Left ventricle myocardium superior (tissue), 1 donor: ENCODE results near the gene SLAMF6. TPM values are rescaled to one million over a fixed set of nuclear protein-coding genes. Genes with fewer than 3 reads are reported as not detected.
"Not testable (repeated sequence)": the region's sequence is repeated elsewhere in the genome, so short reads cannot be mapped to it uniquely, and the experiment has no call there.

Source experiments
- ATAC-seq: fragments of 200-7000 bp; cut with Tn5 transposase; one replicate; pipeline ENCODE4 v1.9.1; 2020; ENCODE audit warnings: mild to moderate bottlenecking, moderate library complexity
- DNase-seq: peaks from one replicate; pipeline ENCODE4 v3.0.0-alpha.2; 2020
- intact Hi-C: fragments of 100-400 bp; cut with micrococcal nuclease; formaldehyde crosslinking; loops from one replicate; pipeline ENCODE4 v1.11.0; 2022
- total RNA-seq: library from RNA; stranded (reverse); fragmentation: NEBNext Ultra II Directional; extraction: Animal tissue kit (Norgen Biotek cat#: 25700); gene quantifications from one replicate; pipeline ENCODE4 v1.2.1, GENCODE V29; 2021
- donor health status: DM: no; HTN: yes; CAD: no; lungs with severe emphysema.

Gene SLAMF6
- total RNA-seq, 1 donor from 2014 or later, result 0.59 TPM

- DNase-seq (no peak), ATAC-seq (no peak)
- intact Hi-C loops, result no loop called here
Measured at GRCh38 chr1:160520582-160520981, 2.5 kb downstream of the SLAMF6 start.

GRCh38 chr1:160519642-160520435 lies 3.2 kb downstream of the SLAMF6 start:
- no peak for ATAC-seq
- DNase-seq, result no peak
- intact Hi-C loops, result no loop called here

DNA sequence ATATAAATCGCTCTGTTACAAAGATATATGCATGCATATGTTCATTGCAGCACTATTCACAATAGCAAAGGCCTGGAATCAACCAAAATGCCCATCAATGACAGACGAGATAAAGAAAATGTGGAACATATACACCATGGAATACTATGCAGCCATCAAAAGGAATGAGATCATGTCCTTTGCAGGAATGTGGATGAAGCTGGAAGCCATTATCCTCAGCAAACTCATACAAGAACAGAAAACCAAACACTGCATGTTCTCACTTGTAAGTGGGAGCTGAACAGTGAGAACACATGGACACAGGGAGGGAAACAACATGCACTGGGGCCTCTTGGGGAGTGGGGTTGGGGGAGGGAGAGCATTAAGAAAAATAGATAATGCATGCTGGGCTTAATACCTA lies 5.5 kb downstream of the SLAMF6 start:
- DNase-seq, intact Hi-C loops, ATAC-seq: not testable (repeated sequence)

GRCh38 chr1:160515908-160516307 lies 7.1 kb downstream of the SLAMF6 start:
- intact Hi-C loops, DNase-seq, ATAC-seq: not testable (repeated sequence)

GRCh38 chr1:160504651-160505050 lies 18.4 kb downstream of the SLAMF6 start:
- ATAC-seq (no peak), DNase-seq (no peak)
- intact Hi-C loops, result no loop called here

DNA sequence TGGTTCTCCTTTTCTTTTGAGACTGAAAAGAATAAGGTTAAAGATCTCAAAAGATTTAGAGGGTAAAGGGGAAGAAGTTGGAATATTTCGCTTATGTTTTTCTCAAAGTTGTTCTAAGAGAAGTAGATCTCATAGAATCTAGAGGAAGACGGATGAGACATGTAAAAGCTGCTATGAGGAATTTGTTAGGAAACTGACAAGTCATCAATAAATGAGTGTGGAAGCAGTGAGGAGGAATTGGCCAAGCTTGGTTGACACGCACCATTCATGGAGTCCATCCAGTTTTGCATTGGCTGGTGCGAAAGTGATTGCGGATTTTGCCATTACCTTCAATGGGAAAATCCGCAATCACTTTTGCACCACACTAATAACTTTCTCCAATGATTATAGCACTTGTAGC lies 20.0 kb downstream of the SLAMF6 start:
- intact Hi-C loops, result no loop called here
- ATAC-seq, result no peak
- DNase-seq, result no peak

- ATAC-seq (no peak), DNase-seq (no peak)
- intact Hi-C loops, result no loop called here
Measured at GRCh38 chr1:160500321-160500990, 22.6 kb downstream of the SLAMF6 start.

DNA sequence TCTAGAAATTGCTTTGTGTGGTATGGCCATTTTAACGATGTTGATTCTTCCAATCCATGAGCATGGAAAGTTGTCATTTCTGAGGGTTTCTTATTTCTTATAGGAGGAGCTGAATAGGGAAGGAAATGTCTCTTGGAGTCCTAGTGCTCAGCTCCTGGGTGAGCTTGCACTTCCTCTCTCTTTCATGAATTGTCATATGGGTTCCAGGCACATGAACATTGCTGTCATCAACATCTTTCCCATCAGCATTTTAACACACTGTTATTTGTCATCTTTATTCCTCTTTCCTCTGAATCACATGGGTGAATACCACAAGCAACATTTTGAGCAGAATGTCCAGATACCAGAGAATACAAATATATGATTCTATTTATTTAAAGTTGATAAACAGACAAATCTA lies 23.4 kb downstream of the SLAMF6 start:
- DNase-seq (no peak), ATAC-seq (peak; percentile 64)
- intact Hi-C loops, result no loop called here

DNA sequence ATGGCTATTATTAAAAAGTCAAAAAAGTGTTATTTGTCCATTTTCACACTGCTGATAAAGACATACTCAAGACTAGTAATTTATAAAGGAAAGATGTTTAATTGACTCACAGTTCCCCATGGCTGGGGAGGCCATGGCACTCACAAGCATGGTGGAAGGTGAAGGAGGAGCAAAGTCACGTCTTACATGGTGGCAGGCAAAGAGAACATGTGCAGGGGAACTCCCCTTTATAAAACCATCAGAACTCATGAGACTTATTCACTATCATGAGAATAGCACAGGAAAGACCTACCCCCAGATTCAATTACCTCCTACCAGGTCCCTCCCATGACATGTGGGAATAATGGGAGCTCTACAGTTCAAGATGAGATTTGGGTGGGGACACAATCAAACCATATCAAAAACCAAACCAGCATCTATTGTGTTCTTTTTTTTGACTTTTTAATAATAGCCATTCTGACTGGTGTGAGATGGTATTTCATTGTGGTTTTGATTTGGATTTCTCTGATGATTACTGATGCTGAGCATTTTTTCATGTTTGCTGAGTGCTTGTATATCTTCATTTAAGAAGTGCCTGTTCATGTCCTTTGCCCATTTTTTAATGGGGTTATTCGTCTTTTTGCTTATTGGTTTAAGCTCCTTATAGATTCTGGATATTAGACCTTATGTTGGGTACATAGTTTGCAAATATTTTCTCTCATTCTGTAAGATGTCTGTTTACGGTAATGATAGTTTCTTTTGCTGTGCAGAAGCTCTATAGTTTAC lies 24.6 kb downstream of the SLAMF6 start:
- DNase-seq, ATAC-seq, intact Hi-C loops: not testable (repeated sequence)

DNA sequence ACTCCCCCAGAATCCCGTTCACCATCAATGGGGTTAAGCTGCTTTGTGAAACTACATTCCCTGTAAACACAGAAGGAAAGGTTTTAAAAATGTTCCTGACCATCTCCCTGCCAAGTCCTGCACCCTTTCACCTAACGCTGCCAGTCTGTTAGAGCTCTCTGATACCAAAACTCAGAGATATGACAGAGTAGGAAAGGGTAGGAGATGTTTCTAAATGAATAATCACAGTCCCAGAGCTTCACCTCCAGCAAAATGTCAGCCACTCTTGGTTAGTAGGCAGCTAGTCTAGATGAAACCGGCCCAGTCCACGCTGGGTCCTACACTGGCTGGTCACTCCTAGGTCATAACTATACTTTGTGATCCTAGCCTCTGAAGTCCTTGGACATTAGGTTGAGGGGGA lies 26.7 kb downstream of the SLAMF6 start:
- DNase-seq (no peak), ATAC-seq (no peak)
- intact Hi-C loops, result no loop called here

DNA sequence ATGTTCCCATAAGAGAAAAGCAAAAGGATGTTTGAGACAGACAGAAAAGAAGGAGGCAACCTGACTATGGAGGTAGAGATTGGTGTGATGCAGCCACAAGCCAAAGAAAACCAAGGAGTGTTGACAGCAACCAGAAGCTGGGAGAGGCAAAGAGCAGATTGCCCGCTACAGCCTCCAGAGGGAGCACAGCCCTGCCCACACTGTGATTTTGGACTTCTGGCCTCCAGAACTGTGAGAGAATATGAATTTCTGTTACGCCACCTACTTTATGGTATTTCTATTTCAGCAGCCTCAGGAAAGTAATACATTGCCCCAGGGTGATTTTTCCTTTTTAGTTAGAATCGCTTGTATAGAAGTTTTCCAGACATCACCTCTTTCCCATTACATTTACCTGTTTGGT lies 28.4 kb downstream of the SLAMF6 start:
- DNase-seq, result no peak
- intact Hi-C loops, result no loop called here
- no peak for ATAC-seq

- ATAC-seq, result no peak
- intact Hi-C loops, result no loop called here
- DNase-seq, result no peak
Measured at GRCh38 chr1:160492617-160493016, 30.4 kb downstream of the SLAMF6 start.

- intact Hi-C loops, result no loop called here
- DNase-seq (no peak), ATAC-seq (no peak)
Measured at GRCh38 chr1:160491981-160492380, 31.1 kb downstream of the SLAMF6 start.

DNA sequence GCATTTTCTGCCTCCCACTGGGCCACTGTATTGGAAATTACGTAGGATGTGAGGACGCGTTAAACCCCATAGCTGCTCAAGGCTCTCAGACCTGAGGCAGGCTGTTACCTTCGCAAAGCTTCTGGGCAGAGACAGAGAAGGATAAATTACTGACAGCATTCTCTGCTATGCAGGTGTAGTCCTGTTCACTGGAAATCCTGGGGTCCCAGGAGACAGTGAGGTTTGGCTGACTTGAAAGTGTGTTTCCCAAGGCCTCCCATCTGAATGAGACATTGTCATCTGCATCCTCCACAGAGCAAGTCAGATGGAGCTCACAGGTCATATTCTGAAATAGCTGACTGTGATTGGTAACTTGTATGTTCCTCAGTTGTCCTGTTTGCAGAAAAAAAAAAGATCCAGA lies 32.0 kb downstream of the SLAMF6 start:
- no peak for ATAC-seq
- DNase-seq, result no peak
- intact Hi-C loops, result no loop called here

GRCh38 chr1:160489513-160490261 lies 33.4 kb downstream of the SLAMF6 start:
- ATAC-seq, result no peak
- intact Hi-C loops, result no loop called here
- no peak for DNase-seq

GRCh38 chr1:160488347-160489058 lies 34.6 kb downstream of the SLAMF6 start:
- intact Hi-C loops, result no loop called here
- DNase-seq, result no peak
- no peak for ATAC-seq

GRCh38 chr1:160486453-160486852 lies 36.6 kb downstream of the SLAMF6 start:
- intact Hi-C loops, result no loop called here
- no peak for DNase-seq
- ATAC-seq, result no peak

- DNase-seq (no peak), ATAC-seq (no peak)
- intact Hi-C loops, result no loop called here
Measured at GRCh38 chr1:160483505-160484185, 39.4 kb downstream of the SLAMF6 start.
